ENCODE measurements around the gene ILK. TPM values are rescaled to one million over a fixed set of nuclear protein-coding genes. Genes with fewer than 3 reads are reported as not detected.

The ILK gene
- total RNA-seq, 4 donors from 2014 or later, result 101 to 144 (median 121) TPM

GRCh38 chr11:6627762-6628241, 24.2 kb downstream of the ILK start:
- peaks cover 0 to 3% of the 10 kb centered on the region in 2 donors for H3K36me3 ChIP-seq
- 83 to 88% methylated on average over 2 of the region's 2 CpGs for WGBS, 2 donors
- no peak overlapping the region for H3K27ac ChIP-seq
- H3K4me3 ChIP-seq (replicated peaks in 1 of 3), result no peak overlapping the region
- DNase-seq, result no peak
- intact Hi-C loops (cut with DNase I), result no loop called here
- TF ChIP-seq POLR2A (IDR thresholded peaks at IDR 0.05), result no peak
- no peak for TF ChIP-seq CTCF (IDR thresholded peaks at IDR 0.05)
- H3K4me1 ChIP-seq, result peaks cover 0 to 7% of the 10 kb centered on the region in 2 donors
- no peaks in the 10 kb centered on the region for H3K27me3 ChIP-seq
- H3K9me3 ChIP-seq, result no peaks in the 10 kb centered on the region

GRCh38 chr11:6628526-6628925, 25.0 kb downstream of the ILK start:
- Histone ChIP-seq H3K27me3 (no peaks in the 10 kb centered on the region), H3K4me1 (peaks cover 0 to 7% of the 10 kb centered on the region in 2 donors), H3K9me3 (no peaks in the 10 kb centered on the region), H3K36me3 (peaks cover 0 to 3% of the 10 kb centered on the region in 2 donors), H3K27ac (no peak overlapping the region), H3K4me3 (replicated peaks in 1 of 3) (no peak overlapping the region)
- intact Hi-C loops (cut with DNase I), result no loop called here
- DNase-seq, result no peak
- TF ChIP-seq POLR2A (IDR thresholded peaks at IDR 0.05) (no peak), CTCF (IDR thresholded peaks at IDR 0.05) (no peak)
- WGBS, 2 donors, result 86 to 100% methylated on average over 4 of the region's 4 CpGs

GRCh38 chr11:6629573-6629891, 26.0 kb downstream of the ILK start:
- Histone ChIP-seq H3K4me1 (peaks cover 0 to 7% of the 10 kb centered on the region in 2 donors), H3K27me3 (no peaks in the 10 kb centered on the region), H3K27ac (no peak overlapping the region), H3K36me3 (peaks cover 0 to 3% of the 10 kb centered on the region in 2 donors), H3K9me3 (no peaks in the 10 kb centered on the region), H3K4me3 (replicated peaks in 1 of 3) (no peak overlapping the region)
- no peak for TF ChIP-seq CTCF (IDR thresholded peaks at IDR 0.05)
- TF ChIP-seq POLR2A (IDR thresholded peaks at IDR 0.05), result no peak
- DNase-seq, result no peak
- intact Hi-C loops (cut with DNase I), result no loop called here
- 90 to 92% methylated on average over 24 of the region's 24 CpGs for WGBS, 2 donors

GRCh38 chr11:6629892-6630631, 26.5 kb downstream of the ILK start:
- peaks cover 0 to 3% of the 10 kb centered on the region in 2 donors for H3K36me3 ChIP-seq
- 65 to 78% methylated on average over 41 to 68 of the region's 102 CpGs for WGBS, 2 donors

More at GRCh38 chr11:6629892-6630631, 26.5 kb downstream of the ILK start:
- Histone ChIP-seq H3K27ac (no peak overlapping the region), H3K9me3 (no peaks in the 10 kb centered on the region), H3K4me1 (peaks cover 0 to 10% of the 10 kb centered on the region in 2 donors), H3K27me3 (no peaks in the 10 kb centered on the region), H3K4me3 (replicated peaks in 1 of 3) (peak overlapping the region in 1 of 3 donors; percentile 24)
- no peak for TF ChIP-seq POLR2A (IDR thresholded peaks at IDR 0.05)
- TF ChIP-seq CTCF (IDR thresholded peaks at IDR 0.05), result no peak
- intact Hi-C loops (cut with DNase I), result no loop called here
- peak in 1 of 2 donors; percentile 34 for DNase-seq

Data from thyroid gland (tissue), 4 donors.